HG03039 (cell line): Measurements from ENCODE around the gene B3GNT5.
A peak's percentile ranks its signal among the peaks of the same experiment; 100 is the strongest.

ENCODE experiments used
- ATAC-seq: cut with Tn5 transposase; IDR thresholded peaks from one replicate; pipeline ENCODE4 v1.9.1; 2021; ENCODE audit warnings: mild to moderate bottlenecking, moderate library complexity; ENCODE audit not compliant: unreplicated experiment

B3GNT5 gene

DNA sequence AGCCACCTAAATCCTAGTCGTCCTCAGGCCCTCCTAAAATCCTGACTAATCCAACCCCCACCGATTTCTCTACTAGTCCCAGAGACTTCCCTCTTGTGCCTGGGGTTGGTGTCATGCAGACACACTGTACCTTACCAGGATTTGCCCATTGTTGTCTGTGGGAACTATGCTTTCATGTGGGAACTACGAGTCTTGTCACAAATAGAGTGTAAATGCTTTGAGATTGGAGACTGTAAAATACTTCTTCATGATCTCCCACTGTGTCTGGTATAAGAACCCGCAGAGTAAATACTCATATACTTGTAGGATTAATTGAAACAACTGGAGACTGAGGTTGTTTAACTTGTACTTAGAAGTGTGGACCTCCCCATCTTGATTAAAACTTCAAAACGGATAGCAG, 11.2 kb downstream of the B3GNT5 start:
- ATAC-seq, result no peak

GRCh38 chr3:183265157-183265642, 12.1 kb downstream of the B3GNT5 start:
- no peak for ATAC-seq

GRCh38 chr3:183265834-183266417, 12.9 kb downstream of the B3GNT5 start:
- no peak for ATAC-seq

GRCh38 chr3:183266454-183266853, 13.4 kb downstream of the B3GNT5 start:
- ATAC-seq, result no peak

DNA sequence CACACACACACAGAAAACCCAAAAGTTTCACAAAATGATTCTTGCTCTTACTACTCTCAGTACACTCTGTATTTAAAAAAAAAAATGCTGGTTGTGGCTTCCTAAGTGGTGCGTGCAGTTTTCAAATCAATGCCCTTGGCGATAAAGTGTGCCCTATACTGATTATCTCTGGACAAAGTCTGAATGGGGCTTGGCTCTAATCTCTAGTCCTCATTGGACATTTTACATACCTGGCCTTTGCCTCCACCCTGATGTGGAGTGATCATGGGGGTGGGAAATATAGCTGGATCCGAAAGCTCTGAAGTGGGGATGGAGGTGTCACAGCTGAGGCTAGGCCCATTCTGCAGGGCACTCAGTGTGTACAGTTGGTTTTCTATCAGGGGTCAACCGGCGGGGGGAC, 14.1 kb downstream of the B3GNT5 start:
- ATAC-seq, result no peak

DNA sequence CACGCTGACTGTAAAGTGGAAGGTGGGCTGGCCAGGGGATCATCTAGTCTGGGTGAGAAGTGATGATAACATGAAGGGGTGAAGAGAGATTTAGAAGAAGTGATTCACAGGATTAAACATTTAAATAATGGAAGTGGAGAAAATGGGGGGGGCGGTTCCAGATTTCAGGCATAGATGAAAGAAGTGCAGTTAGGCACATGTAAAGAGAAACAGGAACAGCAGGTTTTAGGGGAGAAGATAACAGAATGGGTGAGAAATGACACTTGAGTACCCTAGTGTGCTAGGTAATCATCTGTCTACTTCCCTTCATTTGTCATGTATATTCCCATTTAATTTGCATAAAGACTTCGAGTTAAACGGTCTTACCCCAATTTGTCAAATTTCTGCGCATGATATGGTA, 15.3 kb downstream of the B3GNT5 start:
- ATAC-seq, result no peak

GRCh38 chr3:183269345-183269744, 16.3 kb downstream of the B3GNT5 start:
- ATAC-seq, result no peak

GRCh38 chr3:183270344-183270743, 17.3 kb downstream of the B3GNT5 start:
- no peak for ATAC-seq

DNA sequence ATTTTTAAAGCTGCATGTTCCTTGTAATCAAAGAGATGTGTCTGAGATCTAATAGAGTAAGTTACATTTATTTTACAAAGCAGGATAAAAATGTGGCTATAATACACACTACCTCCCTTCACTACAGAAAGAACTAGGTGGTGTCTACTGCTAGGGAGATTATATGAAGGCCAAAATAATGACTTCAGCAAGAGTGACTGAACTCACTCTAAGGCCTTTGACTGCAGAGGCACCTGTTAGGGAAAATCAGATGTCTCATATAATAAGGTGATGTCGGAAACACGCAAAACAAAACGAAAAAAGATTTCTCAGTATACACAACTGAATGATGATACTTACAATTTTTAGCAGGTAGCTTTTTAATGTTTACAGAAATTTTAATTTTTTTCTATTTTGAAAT, 19.1 kb downstream of the B3GNT5 start:
- ATAC-seq, result no peak

DNA sequence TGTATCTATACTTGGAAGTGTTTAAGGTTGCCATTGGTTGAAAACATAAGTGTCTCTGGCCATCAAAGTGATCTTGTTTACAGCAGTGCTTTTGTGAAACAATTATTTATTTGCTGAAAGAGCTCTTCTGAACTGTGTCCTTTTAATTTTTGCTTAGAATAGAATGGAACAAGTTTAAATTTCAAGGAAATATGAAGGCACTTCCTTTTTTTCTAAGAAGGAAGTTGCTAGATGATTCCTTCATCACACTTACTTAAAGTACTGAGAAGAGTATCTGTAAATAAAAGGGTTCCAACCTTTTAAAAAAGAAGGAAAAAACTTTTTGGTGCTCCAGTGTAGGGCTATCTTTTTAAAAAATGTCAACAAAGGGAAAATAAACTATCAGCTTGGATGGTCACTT, 19.7 kb downstream of the B3GNT5 start:
- ATAC-seq, result no peak

DNA sequence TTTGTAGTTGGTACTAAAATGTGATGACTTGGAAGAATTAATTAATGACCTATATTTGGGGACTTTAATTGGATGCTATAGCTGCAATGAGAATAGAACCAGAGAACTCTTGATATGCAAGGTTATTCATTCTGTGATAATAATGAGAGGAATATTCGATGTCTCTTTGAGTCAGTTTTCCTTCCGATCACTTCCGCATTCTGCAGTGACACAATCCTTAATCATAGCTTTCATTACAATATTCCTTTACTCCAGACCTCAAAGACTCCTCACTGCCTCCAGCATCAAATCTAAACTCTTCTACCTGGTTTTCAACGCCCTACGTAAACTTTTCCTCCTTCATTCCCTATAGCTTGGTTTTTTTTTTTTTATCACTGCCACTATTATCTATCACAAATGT, 21.6 kb downstream of the B3GNT5 start:
- no peak for ATAC-seq

GRCh38 chr3:183275418-183275817, 22.4 kb downstream of the B3GNT5 start:
- ATAC-seq, result no peak

GRCh38 chr3:183275937-183276336, 22.9 kb downstream of the B3GNT5 start:
- ATAC-seq, result no peak

DNA sequence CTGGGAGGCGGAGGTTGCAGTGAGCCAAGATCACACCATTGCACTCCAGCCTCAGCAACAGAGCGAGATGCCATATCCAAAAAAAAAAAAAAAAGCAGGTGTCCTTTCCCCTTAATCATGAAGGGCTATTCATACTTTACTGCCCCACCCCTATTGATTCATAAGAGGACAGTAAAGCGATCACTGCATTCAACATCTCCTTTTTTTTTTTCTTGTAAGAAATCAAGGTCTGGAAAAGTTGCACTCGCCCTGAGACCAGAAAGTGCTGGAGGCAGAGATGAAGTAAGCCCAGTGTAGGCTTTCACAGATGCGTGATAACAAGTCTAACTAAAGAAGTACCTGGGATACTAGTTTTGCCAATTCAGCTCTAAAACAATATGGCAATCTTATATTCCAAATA, 24.2 kb downstream of the B3GNT5 start:
- ATAC-seq, result no peak

DNA sequence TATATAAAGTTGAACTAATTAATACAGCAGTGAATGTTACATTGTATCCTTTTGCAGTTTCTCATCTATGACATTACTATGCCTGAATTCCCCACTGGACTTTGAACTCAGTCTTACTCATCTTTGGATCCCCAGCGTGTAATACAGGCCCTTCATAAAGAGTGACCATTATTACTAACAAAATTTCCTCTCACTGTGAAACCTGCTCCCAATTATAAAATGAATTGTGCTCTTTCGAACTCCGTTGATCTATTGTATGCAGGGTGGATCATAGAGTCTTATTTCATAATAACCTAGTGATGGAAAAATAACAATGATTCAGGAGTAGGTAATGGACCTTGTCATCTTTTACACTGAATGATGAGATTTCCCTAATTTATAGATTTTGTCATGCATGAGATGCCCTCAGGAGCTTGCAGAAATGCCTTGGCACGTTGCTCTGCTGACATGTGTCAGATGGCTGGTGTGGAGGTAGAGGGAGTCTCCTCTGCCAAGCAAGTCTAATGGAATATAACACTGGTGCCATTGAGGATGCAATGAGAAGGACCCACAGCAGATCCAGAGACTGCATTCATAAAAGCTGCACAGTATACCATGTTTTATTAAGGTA, 25.5 kb downstream of the B3GNT5 start:
- no peak for ATAC-seq

DNA sequence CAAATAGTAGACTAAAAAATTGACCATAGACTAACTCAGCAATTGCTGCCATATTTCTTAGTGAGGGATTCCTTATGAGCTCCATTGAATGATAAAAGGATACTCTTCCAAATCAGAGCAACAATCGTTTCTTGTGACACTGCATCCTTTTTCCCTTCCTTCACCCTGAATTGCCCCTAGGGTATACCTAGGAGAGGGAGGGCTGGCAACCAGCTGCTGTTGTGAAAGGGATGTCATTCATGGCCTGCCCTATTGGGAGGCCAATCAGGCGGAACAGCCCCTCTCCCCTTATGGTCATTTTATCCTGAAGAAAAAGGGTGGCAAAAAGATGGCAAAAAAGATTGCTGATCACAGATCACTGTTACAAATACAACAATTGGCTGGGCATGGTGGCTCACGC, 26.3 kb downstream of the B3GNT5 start:
- ATAC-seq, result no peak

GRCh38 chr3:183281126-183281797, 28.2 kb downstream of the B3GNT5 start:
- no peak for ATAC-seq

- no peak for ATAC-seq
Measured at GRCh38 chr3:183283886-183284285, 30.8 kb downstream of the B3GNT5 start.

- ATAC-seq, result no peak
Measured at GRCh38 chr3:183284570-183284969, 31.5 kb downstream of the B3GNT5 start.

DNA sequence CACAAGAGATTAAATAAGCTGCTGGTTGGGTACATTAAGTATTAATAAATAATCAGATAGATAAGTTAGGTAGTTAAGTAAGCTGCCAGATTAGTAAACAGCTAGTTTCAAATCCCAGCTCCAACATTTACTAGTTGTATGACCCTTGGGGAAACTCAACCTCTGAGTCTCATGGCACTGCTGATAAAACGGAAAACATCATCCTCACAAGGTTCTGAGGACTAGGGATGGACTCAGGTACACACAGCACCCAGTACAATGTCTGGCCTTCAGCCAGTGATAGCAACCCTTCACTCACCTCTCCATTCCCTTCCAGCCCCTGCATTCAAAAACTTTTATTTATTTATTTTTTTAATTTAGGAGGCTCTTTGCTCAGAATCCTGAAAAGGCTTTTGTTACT, 32.3 kb downstream of the B3GNT5 start:
- ATAC-seq, result no peak

GRCh38 chr3:183285828-183286457, 32.9 kb downstream of the B3GNT5 start:
- peak; percentile 97 for ATAC-seq
